Psoas muscle (tissue), 8 donors: ENCODE data around the gene ARMC3. TPM values are rescaled to one million over a fixed set of nuclear protein-coding genes. Genes with fewer than 3 reads are reported as not detected.
"Not testable (repeated sequence)": the region's sequence is repeated elsewhere in the genome, so short reads cannot be mapped to it uniquely, and the experiment has no call there.

Experiments
- ATAC-seq, 4 donors: fragments of 200-7000 bp; cut with Tn5 transposase; one replicate each; pipeline ENCODE4 v1.9.1; 2020; ENCODE audit warnings: moderate library complexity in 3 of 4, mild to moderate bottlenecking in 2 of 4
- DNase-seq, 2 donors: peaks; one replicate each; pipeline ENCODE4 v3.0.0-alpha.2; 2020
- H3K27ac ChIP-seq: fragments of 200-600 bp; one replicate; pipeline ENCODE4 v1.8.0; 2022
- H3K27me3 ChIP-seq, 3 donors: fragments of 200-600 bp in 1 of 3; one replicate each; pipeline versions ENCODE4 v1.6.1 to v1.8.0; 2013 to 2022; ENCODE audit warnings: low read length in 2 of 3, mild to moderate bottlenecking in 2 of 3, moderate library complexity in 1 of 3; ENCODE audit not compliant: insufficient read depth in 3 of 3
- H3K36me3 ChIP-seq, 2 donors: fragments of 200-600 bp in 1 of 2; one replicate each; pipeline versions ENCODE4 v1.6.1 to v1.8.0; 2013 to 2022; ENCODE audit warnings: low read depth in 1 of 2, mild to moderate bottlenecking in 1 of 2, moderate library complexity in 1 of 2; ENCODE audit not compliant: insufficient read depth in 1 of 2
- H3K4me1 ChIP-seq: fragments of 200-600 bp; one replicate; pipeline ENCODE4 v1.8.0; 2022
- H3K4me3 ChIP-seq: fragments of 200-600 bp; one replicate; pipeline ENCODE4 v1.8.0; 2022; ENCODE audit warnings: mild to moderate bottlenecking
- H3K9me3 ChIP-seq: fragments of 200-600 bp; one replicate; pipeline ENCODE4 v1.8.0; 2022
- CTCF ChIP-seq: fragments of 200-600 bp; IDR thresholded peaks from one replicate; pipeline ENCODE4 v1.8.0; 2022; ENCODE audit warnings: antibody characterized with exemption
- WGBS, 3 donors: extraction: QIAGEN DNeasy Blood & Tissue Kit; methylation state at CpG; one replicate each; pipeline versions ENCODE4 v1.1.6 to v1.1.7; 2013; 5-methylcytosine and 5-hydroxymethylcytosine counted together
- intact Hi-C, 2 donors: fragments of 100-400 bp; cut with DNase I; formaldehyde crosslinking; loops; one replicate each; pipeline versions ENCODE4 v1.11.0 to v1.14.2; 2022
- polyA plus RNA-seq, 3 donors: library from polyadenylated mRNA; stranded (reverse); fragments of 200-250 nt; gene quantifications; one replicate each; pipeline ENCODE4 v1.2.3, GENCODE V29; 2013
- total RNA-seq, 4 donors: library from RNA; stranded (reverse); fragmentation: NEBNext Ultra II Directional in 2 of 4; extraction: Animal tissue kit (Norgen Biotek cat#: 25700) in 2 of 4; gene quantifications; one replicate each; pipeline versions ENCODE4 v1.2.1 to v1.2.4, GENCODE V29; 2021 to 2023
- donor health status: healthy with polysubstance abuse.
- donor health status: DM: no; HTN: no; CAD: no; lungs with moderate emphysema.
- donor health status: Bipolar disorder and iron deficiency.
- donor health status: healthy.
- donor health status: DM: yes; HTN: yes; CAD: no.
- donor health status: DM: no; HTN: no; CAD: no.
- donor health status: DM: no; HTN: no; CAD: no.
- donor health status: DM: yes; HTN: yes; CAD: no.

ARMC3 gene
- total and polyA plus RNA-seq, 7 donors, result not detected

DNA sequence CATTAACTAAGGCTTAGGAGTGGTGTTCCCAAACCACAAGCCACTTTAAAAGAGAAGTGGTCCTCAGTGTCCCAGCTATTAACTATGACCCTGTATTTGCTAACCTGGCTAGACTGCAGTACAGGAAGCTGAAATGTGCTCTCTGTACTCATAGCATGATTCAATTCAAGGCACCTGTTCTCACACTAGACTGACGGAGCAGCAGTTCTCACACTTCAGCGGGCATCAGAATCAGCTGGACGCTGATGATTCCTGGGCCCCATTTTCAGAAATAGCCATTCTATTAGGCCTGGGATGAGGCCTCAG, 143.0 kb downstream of the ARMC3 start:
- DNase-seq (no peak), ATAC-seq (no peak)
- intact Hi-C loops, result no loop called here
- TF ChIP-seq CTCF, result no peak
- no peak overlapping the region for H3K27ac ChIP-seq
- peaks cover 24% of the 10 kb centered on the region for H3K4me1 ChIP-seq
- no peaks in the 10 kb centered on the region for H3K36me3 ChIP-seq
- no peak overlapping the region for H3K4me3 ChIP-seq
- H3K9me3 ChIP-seq, result no peaks in the 10 kb centered on the region
- 89 to 94% (median 90%) methylated on average over 3 of the region's 3 CpGs for WGBS, 3 donors
- H3K27me3 ChIP-seq, result no peaks in the 10 kb centered on the region

DNA sequence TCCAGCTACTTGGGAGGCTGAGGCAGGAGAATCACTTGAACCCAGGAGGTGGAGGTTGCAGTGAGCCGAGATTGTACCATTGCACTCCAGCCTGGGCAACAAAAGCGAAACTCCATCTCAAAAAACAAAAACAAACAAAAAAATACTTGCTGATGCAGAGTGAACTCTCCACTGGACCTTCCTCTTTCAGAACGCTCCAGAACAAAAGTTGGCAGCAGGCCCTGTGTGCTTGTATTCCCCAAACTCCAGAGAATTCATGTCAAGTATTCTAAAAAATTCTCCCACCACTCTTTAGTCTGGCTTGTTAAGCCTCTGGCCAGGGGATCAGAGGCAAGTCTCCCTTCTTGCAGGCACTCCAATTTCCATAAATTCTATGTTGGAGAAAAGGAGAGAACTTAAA, 144.7 kb downstream of the ARMC3 start:
- H3K36me3 ChIP-seq, DNase-seq, H3K27me3 ChIP-seq, H3K9me3 ChIP-seq, H3K27ac ChIP-seq, H3K4me3 ChIP-seq, intact Hi-C loops, ATAC-seq: not testable (repeated sequence)
- WGBS, 3 donors, result 70 to 78% (median 77%) methylated on average over 3 of the region's 3 CpGs
- H3K4me1 ChIP-seq, result peaks cover 21% of the 10 kb centered on the region

DNA sequence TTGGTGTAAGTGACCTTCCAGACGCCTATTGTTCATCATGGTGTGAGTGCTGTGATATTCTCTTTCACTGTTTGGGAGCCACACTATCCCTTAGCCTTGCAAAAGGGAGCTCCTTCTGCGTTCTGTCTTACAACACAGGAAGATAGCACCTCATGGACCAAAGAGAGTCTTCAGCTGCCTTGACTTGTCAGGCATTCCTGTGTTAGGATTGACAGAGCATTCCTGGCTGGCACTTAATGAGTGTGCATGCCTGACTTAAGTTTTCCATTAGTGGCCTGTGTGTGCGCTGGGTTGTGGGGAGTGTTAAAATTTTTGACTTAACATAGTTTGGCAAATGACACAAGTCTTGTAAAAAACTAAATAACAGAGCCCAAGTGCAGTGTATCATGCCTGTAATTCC, 145.7 kb downstream of the ARMC3 start:
- Histone ChIP-seq H3K4me1 (peaks cover 17% of the 10 kb centered on the region), H3K9me3 (no peaks in the 10 kb centered on the region), H3K36me3 (no peaks in the 10 kb centered on the region), H3K27me3 (no peaks in the 10 kb centered on the region), H3K27ac (no peak overlapping the region), H3K4me3 (no peak overlapping the region)
- intact Hi-C loops, result no loop called here
- ATAC-seq, result no peak
- TF ChIP-seq CTCF, result no peak
- DNase-seq, result no peak
- 40 to 57% (median 49%) methylated on average over 3 of the region's 3 CpGs for WGBS, 3 donors

DNA sequence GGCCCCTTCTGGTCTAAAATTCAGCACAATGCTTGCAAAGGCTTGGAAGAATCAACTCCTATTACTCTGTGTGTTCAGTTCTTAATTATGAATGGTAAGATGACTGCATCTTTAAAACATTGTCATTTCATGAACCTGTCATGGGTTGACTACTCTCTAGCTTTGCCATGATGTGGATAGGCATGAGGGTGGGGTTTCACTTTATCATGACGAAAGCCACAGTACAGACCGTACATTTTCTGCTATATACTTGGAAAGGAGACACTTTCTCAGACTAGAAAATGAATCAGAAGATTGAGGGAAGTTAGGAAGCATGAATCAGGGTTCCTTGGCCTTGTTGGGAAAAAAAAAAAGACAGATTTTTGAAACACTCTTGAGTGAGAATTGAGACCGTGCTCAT, 147.8 kb downstream of the ARMC3 start:
- intact Hi-C loops, result no loop called here
- Histone ChIP-seq H3K9me3 (no peaks in the 10 kb centered on the region), H3K27me3 (no peaks in the 10 kb centered on the region), H3K4me3 (no peak overlapping the region), H3K27ac (no peak overlapping the region), H3K4me1 (no peaks in the 10 kb centered on the region), H3K36me3 (no peaks in the 10 kb centered on the region)
- no peak for DNase-seq
- TF ChIP-seq CTCF, result no peak
- 94 to 96% (median 94%) methylated on average over 3 of the region's 3 CpGs for WGBS, 3 donors
- no peak for ATAC-seq

- no peaks in the 10 kb centered on the region for H3K27me3 ChIP-seq
- intact Hi-C loops, result no loop called here
- DNase-seq (no peak), ATAC-seq (no peak)
- no peaks in the 10 kb centered on the region for H3K9me3 ChIP-seq
- H3K27ac ChIP-seq, result no peak overlapping the region
- peaks cover 4% of the 10 kb centered on the region for H3K4me1 ChIP-seq
- H3K4me3 ChIP-seq, result no peak overlapping the region
- WGBS, 3 donors, result 96 to 97% (median 97%) methylated on average over 2 of the region's 2 CpGs
- TF ChIP-seq CTCF, result no peak
- no peaks in the 10 kb centered on the region for H3K36me3 ChIP-seq
Measured at GRCh38 chr10:23078114-23078513, 150.3 kb downstream of the ARMC3 start.
